Erythroblast (primary cell): ENCODE data around the gene ANXA5.

Experiments
- DNase-seq, 2 experiments: peaks; one replicate each; lab custom pipeline; 2025; lab: John Stamatoyannopoulos, UW
- GATA1 ChIP-seq: IDR thresholded peaks from 2 replicates; pipeline ENCODE4 v1.6.1; 2011; ENCODE audit warnings: low read depth, mild to moderate bottlenecking, control low read depth, low read length, moderate library complexity
- POLR2A ChIP-seq: IDR thresholded peaks from 2 replicates; pipeline ENCODE4 v1.6.1; 2011; ENCODE audit warnings: mild to moderate bottlenecking, low read length

ANXA5 gene

DNA sequence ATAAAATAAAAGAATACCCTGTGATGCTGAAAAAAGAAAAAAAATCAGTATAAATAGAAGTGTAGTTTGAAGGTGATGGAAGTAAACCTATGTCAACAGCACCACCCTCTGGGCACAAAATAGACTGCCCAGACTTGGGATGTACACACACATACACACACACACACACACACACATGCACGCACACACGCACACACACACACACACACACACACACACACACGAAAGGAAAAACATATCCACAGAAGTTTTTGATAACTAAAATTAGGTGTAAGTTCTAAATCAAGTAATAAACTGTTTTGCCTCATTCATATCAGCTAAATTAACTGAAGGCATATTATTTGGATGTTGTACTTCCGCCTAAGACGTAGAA lies 40.5 kb downstream of the ANXA5 start:
- peak; percentile 58 to 61 for DNase-seq
- TF ChIP-seq POLR2A: no peak
- TF ChIP-seq GATA1: no peak

DNA sequence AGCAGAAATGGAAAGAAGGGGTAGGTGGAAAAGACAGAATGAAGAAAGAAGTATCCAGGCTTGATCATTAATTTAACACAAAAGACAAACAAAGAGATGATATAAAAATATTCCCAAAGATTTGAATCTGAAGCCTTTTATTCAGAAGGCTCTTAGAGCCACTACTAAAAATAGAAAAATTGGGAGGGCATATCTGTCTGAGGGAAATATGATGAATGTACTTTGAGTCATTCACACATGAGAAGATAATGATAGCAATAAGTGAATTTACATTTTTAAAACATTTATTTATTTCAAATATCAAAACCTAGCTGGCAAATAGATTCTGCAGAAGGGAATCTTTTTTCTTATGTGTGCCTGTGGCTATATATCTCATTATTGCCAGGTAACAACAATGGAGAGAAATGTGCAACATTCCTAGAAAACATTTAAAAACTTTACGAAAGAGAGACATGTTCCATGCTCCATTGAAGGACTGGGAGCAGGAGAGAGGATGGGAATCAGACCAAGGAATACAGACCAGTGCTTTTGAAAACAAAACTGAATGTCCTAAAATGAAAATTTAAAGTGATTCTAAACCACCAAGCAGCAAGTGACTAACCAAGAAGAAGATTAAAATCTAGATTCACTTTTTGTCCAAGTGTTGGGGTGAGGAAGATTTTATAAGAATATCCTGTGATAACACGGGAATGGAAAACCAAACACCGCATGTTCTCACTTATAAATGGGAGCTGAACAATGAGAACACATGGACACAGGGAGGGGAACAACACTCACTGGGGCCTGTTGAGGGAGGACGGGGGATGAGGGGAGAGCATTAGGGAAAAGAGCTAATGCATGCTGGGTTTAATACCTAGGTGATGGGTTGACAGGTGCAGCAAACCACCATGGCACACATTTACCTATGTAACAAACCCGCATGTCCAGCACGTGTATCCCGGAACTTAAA lies 41.2 kb downstream of the ANXA5 start:
- TF ChIP-seq GATA1: no peak
- no peak for TF ChIP-seq POLR2A

DNA sequence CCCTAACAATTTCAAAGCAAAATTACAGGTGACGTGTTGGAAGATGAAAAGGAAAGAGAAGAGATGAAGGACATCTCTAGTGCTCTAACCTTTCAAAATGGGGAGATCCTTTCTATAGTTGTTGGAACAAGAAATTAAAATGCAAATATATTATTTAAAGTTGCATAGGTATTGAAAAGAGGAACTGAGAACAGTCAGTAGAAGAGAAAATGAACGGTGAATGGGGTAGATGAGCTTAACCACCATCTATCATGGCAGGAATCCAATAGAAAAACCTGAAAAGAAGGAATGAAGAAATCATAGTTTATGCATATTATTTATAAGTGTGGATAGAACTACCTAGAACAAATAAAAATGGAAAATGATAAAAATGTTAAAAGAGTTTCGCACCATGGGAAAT lies 42.0 kb downstream of the ANXA5 start:
- TF ChIP-seq GATA1: no peak
- TF ChIP-seq POLR2A: no peak
- DNase-seq: no peak

More for the DNA sequence above, 41.2 kb downstream of the ANXA5 start:
- no peak for DNase-seq

DNA sequence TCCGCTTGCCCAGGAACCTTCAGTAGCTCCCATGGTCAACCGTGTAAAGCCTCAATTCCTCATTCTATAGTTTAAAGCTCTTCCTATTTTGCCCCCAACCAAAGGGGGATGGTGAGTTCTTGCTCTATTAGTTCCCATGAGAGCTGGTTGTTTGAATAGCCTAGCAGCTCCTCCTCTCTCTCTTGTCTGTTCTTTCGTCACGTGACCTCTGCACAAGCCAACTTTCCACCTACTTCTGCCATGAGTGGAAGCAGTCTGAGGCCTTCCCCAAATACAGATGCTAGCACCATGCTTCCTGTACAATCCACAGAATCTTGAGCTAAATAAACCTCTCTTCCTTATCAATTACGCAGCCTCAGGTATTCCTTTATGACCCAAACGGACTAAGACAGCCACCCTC lies 42.8 kb downstream of the ANXA5 start:
- DNase-seq: no peak
- TF ChIP-seq GATA1 (no peak), POLR2A (no peak)

DNA sequence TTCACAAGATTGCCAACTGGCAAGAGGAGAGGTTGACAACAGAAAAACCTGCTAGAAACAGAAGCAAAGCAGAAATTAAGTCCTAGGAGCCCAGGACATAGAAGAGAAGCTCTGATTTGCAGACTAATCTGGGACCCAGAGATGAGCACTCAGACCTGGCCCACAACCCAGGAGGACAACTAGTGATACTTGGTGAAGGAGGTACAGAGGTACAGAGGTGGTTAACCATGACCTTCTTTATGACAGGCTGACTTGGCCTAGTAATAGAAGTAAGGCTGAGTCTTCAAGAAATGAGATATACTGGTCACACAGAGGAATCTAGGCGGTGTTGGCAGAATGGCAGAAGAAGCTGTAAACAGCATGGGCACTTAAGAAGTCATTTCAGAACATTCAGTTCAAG lies 43.6 kb downstream of the ANXA5 start:
- TF ChIP-seq GATA1 (no peak), POLR2A (no peak)
- no peak for DNase-seq

DNA sequence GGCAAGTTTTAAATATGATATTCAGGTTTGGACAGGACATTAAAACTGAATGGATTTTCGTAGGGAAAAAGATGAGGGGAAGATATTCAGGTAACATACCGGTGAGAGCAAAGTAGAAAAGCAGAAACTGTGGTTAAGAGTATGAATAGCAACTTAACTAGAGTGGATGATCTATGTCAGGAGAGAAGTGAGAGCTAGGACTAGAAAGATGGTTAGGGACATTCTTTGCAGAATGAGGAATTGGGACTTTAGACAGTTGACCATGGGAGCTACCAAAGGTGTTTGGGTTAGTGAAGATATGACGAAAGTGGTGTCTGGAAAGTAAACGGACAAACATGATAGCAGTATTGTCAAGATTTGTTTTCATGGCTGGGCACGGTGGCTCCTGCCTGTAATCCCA lies 45.2 kb downstream of the ANXA5 start:
- DNase-seq: no peak
- no peak for TF ChIP-seq GATA1
- no peak for TF ChIP-seq POLR2A

DNA sequence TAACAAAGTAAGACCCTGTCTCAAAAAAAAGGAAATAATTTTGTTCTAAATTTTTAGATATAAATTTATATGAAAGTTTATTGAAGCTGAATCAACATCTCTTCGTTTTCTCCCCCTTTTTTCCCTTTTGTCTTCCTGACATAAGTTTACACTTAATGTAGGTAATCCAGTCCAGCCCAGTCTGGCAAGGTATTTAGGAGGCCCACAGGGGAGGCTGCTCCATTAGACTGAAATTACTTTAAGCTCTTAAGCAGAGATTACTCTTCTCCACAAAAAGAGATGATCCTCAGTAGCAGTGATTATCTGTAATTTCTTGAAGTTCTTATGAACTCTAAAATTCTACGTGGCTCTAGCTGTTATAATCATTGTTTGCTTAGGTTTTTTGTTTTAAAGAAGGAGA lies 46.0 kb downstream of the ANXA5 start:
- no peak for DNase-seq
- TF ChIP-seq GATA1 (no peak), POLR2A (no peak)

DNA sequence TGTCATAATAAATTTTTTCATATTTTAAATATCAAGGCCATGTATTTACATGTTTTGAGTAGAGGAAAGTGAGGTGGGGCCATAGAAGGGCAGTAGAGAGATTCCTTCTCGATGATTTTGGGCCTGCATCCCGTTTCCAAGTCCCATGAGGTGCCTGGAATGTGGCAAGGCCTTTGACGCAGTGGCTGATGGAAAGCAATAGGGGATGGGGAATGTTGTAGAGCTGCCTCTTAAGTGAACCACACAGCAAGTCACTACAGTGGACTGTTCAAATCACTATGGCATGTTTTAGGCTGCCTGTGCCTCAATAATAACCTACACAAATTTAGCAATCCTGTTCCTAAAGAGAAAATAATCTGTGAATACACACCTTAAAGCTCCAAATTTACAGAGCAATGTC lies 48.3 kb downstream of the ANXA5 start:
- no peak for DNase-seq

DNA sequence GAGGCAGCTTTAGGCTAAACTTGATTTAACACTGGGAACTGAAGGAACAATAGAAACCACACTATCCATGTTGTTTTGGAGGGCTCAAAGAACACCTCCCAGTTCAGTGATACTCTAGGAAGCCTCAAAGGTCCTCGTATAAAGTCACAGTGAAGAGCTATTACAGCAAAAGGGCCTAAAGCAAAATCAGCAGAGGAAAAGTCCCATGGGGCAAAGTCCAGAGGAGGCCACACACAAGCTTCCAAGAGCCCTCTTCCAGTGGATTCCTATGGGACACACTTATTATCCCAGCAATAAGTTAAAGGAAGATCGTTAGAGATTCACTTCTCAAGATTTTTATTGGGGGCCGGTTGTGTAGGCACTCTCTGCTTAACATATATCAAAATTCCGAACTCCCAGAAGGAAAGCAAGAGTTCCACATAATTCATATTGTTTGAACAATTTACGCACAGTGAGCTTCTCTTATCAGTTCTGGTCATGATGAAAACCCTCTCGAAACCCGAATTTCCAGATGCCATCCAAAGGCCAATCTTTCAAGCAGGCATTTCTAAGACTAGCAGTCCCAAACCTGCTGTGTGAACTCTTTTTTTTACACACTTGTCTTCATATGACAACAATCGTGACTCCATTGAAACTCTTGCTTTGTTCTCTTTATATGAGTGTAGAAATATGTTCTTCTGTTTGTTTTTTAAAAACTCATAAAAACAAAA lies 53.7 kb downstream of the ANXA5 start:
- TF ChIP-seq POLR2A (no peak), GATA1 (no peak)
- DNase-seq: no peak

More for the DNA sequence above, 48.3 kb downstream of the ANXA5 start:
- no peak for TF ChIP-seq POLR2A
- TF ChIP-seq GATA1: no peak

DNA sequence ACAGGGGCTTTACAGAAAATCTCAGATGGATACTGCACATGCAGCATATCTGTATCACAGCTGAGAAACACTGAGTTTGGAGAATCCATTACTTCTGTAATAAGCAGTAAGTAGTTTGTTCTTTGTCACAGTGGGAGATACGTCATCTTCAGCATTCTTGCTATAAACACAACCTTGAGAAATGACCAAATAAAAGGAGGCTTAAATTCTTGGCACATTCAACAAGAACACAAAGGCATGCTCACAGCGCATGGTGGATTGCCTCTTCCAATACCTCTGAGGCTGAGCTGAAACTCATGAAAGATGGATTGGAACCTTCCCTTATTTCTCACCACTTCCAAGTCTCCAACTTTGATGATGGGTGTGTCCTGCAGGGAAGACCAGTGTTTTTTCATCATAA lies 54.5 kb downstream of the ANXA5 start:
- no peak for DNase-seq
- TF ChIP-seq GATA1 (no peak), POLR2A (no peak)

DNA sequence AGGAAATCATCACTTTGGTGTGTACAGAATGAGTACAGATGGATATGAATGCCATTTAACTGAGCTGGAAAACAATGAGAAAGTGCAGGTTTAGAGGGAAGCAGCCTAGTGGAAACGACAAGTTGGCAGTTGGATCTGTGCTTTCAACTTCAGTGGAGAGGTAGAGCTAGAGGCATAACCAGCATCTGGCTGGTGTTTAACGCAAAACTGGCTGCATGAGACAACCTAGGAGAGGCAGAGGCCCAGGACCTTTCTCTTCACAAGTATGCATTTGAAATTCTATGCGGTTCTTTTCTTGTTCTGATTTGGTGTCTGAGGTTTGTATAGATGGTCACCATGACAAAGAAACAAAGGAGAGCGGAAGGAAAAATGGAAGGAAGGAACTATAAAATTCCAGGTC lies 63.1 kb downstream of the ANXA5 start:
- no peak for DNase-seq
- no peak for TF ChIP-seq GATA1

DNA sequence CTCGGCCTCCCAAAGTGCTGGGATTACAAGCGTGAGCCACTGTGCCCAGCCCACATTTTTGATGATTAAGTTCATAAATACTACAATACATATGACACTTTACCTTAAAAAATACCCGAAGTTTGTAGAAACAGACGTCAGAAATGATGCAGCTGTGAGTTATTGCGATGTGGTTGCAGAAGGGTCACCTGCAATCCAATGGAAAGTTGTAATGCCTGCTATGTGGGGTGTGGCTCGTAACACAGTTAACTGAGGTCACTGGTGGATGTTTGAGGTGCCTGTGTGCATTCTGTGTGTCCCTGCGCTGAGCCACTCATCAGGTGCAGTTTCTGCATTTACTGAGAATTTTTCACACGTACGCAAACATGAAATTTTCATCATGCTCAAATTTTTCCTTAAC lies 64.1 kb downstream of the ANXA5 start:
- TF ChIP-seq GATA1 (no peak), POLR2A (no peak)
- no peak for DNase-seq
